NCI-H128 (cell line): ENCODE measurements around the gene CAPS2.

Source experiments
- DNase-seq: peaks from one replicate; lab custom pipeline; 2025; ENCODE audit not compliant: unreplicated experiment; lab: John Stamatoyannopoulos, UW

The CAPS2 gene

DNA sequence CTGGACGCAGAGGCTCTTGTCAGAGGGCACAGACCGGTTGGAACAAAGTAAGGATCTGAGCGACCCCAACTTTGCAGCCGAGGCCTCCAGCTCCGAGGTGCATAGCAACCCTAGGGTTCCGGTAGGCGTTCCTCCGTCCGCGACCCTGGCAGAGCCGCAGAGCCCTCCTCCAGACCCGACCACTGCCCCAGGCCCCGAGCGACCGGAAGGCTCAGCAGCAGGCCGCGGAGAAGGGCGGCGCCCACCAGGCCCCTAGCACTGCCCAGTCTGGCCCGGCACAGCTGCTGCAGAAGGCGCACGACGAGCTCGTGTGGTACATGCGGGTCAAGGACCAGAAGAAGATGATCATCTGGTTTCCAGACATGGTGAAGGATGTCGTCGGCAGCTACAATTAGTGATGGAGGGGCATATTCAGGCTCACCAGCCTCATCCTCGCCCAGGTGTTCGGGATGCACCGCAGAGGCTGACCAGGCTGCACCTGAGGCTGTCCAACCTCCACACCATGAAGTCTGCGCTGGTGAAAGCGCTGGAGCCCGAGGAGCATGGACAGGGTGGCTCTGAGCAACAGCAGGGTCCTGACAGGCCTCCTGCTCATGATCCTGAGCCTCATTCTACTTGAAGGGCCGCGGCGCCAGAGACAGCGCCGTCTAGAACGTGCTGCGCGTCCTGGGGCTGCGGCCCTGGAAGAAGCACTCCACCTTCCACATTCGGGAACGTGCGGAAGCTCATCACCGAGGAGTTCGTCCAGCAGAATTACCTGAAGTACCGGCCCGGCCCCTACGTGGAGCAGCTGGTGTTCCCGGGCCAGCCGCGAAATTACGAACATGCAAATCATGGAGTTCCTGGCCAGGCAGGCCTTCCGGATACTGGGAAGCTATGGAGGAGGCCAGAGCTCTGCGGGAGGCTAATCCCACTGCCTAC lies 24.5 kb downstream of the CAPS2 start:
- DNase-seq, result no peak

DNA sequence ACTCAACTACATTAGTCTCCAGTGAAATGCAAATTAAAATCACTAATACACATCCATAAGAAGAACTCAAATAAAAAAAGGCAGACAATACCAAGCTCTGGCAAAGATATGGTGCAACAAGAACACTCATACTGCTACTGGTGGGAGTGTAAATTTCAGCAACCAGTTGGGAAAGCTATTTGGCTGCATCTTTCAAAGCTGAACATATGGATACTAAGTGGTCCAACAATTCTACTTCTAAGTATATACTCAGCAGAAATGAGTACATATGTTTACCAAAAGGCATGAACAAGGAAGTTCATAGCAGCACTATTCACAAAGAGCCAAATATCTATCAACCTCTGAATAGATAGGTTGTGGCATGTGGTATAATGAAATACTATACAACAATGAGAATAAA lies 27.3 kb downstream of the CAPS2 start:
- DNase-seq, result no peak

DNA sequence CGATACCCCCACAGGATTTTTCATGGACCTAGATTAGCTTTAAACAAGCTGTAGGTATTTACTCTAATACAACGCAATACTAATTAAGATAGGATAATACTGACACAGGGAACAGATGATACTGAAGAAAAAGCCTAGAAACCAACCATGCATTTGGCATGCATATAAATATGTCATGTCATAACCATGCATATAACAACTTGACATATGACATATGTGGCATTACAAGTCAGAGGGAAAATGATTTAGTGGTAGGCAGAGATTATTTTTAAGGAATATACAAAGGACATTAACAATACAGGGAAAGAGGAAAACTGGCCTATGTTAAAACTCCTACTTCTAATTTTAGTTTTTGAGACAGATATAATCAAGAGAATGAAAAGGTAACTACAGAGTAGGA lies 27.9 kb downstream of the CAPS2 start:
- DNase-seq, result no peak

DNA sequence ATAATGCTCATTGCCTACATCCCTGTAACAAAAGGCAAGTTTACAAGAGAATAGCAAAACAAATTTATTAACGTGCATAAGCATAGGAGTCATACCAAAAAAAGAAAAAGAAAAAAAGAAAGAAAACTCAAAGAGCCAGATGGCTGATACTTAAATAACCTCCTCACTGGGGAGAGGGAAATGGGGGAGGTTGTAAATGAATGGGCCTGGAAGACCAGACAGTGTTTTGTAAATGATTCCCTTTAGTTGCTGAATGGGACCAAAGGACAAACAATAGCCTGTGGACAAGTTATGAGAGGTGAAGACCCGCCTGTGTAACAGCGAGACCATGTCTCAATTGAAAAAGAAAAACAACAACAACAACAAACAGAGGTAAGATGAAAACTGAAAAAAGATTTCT lies 35.3 kb downstream of the CAPS2 start:
- DNase-seq, result no peak

DNA sequence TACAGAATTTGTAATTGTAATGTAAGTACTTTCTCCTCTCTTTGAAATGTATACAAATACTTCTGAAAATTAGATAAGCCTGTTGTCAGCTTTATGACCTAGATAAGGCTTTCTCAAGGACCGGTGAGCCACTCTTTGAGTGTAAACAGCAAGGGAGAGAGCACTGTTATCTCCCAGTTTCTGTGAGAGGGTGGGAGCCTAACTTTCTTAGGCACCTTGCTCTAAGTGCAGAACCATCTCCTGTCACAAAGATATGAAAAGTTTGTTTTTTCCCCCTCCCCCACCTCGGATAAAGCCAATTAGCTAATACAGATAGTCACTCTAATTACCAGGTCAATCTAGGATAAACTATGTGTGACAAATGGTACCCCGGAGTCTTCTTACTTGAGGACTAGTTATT lies 35.8 kb downstream of the CAPS2 start:
- no peak for DNase-seq

DNA sequence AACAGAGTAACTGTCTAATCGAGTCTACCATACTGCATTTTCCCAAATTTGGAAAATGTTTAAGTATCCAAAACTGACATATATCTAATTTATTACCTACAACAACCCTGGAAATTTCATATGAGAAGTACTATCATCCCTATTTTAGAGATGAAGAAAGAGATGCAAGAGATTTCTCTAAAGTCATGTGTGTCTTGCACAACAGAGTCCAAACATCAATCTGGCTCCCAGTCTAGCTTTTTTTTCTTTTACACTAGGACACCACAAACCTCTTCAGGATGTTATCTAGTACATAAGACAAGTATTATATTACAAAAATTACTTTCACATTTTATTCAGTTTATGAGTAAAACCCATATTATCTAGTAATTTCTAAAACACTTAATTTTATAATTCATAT lies 39.1 kb downstream of the CAPS2 start:
- DNase-seq, result no peak

DNA sequence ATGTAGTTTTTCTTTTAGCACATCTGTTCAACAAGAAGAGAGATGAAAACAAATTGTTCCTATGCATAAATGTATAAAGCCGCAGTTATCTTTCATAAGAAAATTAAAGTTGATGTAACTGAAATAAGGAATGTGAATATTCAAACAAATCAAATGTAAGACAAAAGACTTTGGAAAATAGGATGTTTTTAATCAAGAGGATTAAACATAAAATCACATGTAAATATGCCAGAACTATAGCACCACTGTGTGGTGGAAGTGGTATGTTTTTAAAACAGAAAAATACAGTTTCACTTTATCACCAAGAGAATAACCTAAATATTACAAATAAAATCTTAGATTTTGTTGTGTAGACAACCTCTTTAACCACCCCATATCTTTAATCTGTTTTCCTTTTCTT lies 40.4 kb downstream of the CAPS2 start:
- no peak for DNase-seq

DNA sequence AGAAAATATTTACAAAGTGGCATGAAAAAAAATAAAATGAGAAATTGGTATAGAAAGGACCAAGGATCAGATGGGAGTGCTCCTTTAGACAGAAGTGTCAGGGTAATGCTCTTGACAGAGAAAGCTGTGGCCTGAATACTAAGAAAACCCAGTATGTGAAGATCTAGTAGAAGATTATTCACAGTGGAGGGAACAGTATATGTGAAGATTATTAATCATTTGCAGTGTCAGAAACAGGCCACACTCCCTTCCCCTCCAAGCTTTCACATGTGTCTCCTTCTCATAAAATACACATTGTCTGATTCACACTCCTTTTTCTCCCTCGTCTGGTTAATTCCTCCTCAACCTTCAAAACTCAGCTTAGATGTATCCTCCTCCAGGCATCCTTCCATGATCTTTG lies 41.3 kb downstream of the CAPS2 start:
- DNase-seq, result no peak

DNA sequence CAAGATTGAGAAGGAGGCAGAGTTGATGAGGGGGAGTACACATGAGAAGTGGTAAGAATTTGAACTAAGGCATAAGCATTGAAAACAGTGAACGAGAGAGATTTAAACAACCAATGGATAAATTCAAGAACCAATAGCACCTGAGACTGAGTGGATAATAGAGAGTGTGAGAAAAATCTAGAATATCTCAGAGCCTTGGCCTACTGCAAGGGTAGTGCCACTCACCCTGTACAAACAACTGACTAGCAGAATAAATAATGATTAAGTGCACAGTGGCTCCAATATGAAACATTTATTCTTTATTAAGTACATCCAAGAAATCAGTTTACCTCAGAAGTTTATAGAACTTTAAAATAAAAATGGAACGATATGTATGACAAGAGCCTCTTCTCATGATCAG lies 54.4 kb downstream of the CAPS2 start:
- no peak for DNase-seq

DNA sequence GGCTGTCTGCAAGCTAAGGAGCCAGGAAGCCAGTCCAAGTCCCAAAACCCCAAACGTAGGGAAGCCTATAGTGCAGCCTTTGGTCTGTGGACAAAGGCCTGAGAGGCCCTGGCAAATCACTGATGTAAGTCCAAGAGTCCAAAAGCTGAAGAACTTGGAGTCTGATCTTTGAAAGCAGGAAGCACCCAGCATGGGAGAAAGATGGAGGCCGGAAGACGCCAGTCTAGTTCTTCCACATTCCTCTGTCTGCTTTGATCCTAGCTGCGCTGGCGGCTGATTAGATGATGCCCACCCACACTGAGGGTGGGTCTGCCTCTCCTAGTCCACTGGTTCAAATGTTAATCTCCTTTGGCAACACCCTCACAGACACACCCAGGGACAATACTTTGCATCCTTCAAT lies 58.5 kb downstream of the CAPS2 start:
- DNase-seq, result no peak

DNA sequence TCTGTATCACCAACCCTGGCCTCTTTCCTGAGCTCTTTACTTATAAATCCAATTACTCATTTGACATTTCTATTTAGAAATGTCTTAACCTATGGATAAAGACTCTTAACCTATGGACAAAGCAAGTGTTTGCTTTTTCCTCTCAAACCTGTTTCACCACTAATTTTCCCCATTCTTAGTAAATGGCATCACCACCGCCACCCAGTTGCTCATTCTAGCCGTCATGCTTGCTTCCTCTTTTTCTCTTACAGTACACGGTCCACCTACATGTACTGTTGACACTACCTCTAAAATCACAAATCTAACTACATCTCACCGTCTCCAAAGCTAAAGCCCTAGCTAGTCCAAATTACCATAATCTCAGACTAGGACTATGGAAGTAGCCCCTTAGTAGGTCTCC lies 60.0 kb downstream of the CAPS2 start:
- no peak for DNase-seq

DNA sequence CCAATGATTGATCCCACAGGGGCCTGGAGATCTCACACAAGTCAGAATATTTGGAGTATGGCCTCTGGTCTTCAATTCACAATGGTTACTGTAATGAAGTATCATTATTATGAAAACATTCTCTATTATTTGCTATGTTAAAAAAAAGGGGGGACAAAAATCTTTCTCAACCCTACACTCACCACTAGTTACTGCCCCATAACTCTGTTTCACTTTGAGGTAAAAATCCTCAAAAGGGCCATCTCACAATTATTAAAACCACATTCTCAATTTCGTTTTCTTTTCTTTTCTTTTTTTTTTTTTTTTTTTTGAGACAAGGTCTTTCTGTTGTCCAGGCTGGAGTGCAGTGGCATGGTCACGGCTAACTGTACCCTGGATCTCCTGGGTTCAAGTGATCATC lies 60.9 kb downstream of the CAPS2 start:
- no peak for DNase-seq

DNA sequence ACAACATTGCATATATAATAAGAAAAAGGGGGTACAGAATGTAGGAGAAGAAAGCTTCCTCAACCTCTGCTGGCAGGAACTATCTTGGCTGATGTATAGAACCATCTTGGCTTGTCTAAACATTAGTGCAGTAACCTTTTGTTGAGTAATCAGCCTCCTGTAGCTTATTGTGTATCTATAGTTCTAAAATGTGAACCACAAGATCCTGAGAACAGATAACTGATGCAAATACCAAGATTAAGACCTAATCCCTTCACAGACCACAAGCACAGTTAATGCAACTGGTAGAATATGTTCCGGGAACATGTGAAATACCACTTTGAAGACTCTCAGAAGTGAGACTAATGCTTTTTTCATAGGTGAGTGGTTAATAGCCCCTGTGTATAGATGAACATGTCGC lies 69.8 kb downstream of the CAPS2 start:
- no peak for DNase-seq

DNA sequence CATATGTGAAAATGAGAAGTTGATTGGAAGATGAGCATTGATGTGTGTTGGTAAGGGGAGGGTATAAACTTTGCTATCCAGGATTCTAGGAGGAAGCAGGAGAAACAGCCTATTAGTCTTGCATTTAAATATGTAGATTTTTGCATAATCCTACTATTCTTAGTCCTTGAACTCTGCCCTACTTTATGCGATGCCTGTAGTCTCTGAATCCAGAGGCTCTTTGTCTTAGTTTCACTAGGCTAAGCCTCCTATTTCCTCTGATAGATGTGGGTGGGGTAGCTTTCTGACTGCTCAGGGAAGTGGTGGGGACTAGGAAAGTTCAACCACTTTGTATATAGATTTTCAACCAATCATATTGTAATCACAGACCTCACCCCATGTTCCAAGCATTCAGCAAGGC lies 71.0 kb downstream of the CAPS2 start:
- DNase-seq, result no peak

DNA sequence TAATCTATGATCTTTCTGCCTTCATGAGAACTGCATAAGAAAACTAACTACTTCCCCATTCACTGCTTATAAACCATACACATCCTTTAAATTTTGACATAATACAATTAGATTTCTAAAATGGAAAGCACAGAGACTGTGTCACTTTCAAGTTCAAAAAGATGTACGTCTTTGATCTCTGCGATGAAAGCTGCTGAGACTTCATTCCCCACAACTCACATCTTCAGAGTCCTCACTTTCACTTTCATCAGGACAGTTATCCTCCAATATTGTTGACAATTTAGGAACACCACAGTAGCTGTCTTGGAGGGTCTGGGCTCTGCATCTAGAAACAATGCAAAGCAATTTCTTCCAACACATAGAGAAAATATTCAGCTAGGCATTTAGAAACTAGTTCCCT lies 72.6 kb downstream of the CAPS2 start:
- DNase-seq, result no peak

DNA sequence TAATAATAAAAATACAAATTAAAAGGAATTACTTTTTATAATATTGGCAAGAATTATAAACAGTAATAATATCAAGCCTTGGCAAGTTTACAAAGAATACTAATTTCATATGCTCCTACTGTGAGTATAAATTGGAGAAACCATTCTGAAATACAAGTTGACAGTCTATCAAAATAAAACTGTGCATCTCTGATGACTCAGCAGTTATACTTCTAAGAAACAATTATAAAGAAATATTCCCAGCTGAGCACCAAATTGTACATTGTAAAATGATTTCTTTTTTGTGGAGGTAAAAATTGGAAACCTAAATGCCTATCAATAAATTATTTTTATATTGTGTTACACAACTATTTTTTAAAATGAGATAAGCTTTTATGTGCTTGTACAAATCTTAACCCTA lies 85.0 kb downstream of the CAPS2 start:
- no peak for DNase-seq

DNA sequence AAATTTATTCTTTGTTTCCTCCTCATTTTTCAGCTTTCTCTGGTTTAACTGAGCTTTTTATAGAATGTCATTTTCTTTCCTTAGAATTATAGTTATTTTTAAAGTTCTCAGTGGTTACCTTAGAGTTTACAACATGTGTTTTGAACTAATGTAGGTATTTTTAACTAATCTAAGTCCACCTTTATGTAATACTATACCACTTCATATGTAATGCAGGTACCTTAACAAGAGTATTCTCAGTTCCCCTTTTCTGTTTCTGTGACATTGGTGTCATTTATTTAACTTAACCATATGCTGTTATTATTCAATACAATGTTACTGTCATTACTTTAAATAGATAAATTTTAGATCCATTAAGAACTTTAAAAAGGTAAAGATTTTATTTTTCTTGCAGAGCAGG lies 90.1 kb downstream of the CAPS2 start:
- DNase-seq, result no peak

DNA sequence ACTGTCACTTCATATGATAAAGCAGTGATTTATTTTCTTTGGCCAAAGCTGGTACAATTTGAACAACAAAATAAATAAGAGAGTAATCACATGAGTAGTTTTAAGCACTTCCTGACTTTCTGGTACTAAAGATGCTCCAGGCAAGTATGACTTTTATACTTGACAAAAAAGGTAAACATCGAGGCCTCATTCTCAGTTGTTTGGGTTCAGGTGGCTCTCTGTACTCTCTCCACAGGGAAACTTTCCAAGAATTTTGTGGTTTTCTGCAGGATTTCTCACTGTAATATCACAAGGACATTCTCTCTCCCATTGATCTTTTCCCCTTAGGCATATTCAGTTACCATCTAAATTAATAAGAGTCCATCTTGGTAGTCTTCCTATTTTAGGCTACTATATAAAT lies 93.9 kb downstream of the CAPS2 start:
- no peak for DNase-seq

DNA sequence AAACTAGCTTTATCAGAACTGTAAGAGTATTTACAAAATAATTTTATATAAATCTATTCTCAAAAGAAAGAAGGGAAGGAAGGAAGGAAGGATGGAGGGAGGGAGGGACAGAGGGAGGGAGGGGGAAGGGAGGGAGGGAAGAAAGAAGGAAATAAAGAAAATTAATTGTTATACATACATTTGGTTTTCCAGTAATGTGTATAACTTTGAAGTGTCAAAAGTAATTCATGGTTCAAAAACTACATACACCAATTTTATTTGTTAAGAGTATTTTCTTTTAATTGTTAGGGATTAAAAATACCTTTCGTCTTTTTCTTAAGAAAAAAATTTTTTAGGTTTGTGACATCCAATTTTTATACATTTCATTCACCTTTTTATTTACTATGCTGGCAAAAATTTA lies 103.0 kb downstream of the CAPS2 start:
- no peak for DNase-seq
